ENCODE measurements around the gene SLC22A16.

DNA sequence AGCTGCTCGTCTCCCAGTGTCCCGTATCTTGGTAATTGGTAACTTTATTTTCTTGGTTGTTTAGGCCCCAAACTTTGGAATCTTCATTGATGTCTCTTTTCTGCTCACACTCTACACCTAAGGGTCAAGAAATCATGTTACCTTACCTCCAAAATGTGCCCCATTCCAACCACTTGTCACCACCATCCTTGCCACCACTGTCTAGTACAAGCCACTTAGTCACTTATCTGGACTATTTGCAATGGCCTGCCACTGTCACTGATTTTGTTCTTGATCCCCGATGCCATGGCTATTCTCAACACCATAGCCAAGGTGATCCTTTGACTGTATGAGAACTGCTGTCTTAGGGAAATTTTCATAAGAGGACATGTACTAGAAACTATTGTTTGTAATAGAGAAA is 46.0 kb upstream of the SLC22A16 start:
- TF ChIP-seq ZNF274 (IDR thresholded peaks at IDR 0.05; ENCODE audit: insufficient read depth, insufficient read length), result no peak
- TF ChIP-seq, protein P1, sequence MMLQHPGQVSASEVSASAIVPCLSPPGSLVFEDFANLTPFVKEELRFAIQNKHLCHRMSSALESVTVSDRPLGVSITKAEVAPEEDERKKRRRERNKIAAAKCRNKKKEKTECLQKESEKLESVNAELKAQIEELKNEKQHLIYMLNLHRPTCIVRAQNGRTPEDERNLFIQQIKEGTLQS (IDR thresholded peaks at IDR 0.05; ENCODE audit: borderline replicate concordance, extremely low read depth, low read depth, low read length), result no peak
- TF ChIP-seq SRF (IDR thresholded peaks at IDR 0.05; ENCODE audit: low read depth in 2 of 2, low read length in 2 of 2), result no peak

Data from GM12878 (cell line).